OCI-LY7 (cell line): ENCODE data around the gene KAZN. TPM values are rescaled to one million over a fixed set of nuclear protein-coding genes. Genes with fewer than 3 reads are reported as not detected.

Source experiments
- BruUV-seq: library from RNA; stranded (reverse); fragments of 400-500 nt; replicated peaks from 2 replicates; lab custom pipeline; 2021; lab: Mats Ljungman, UMichigan
- CTCF ChIA-PET: fragments of 300-600 bp; sonication (Branson Sonifier 250); formaldehyde crosslinking; loops from one replicate; lab custom pipeline; 2022; ENCODE audit warnings: antibody characterized with exemption; ENCODE audit not compliant: unreplicated experiment; lab: Charles Lee
- POLR2A ChIA-PET: fragments of 300-600 bp; sonication (Branson Sonifier 250); formaldehyde crosslinking; loops from one replicate; lab custom pipeline; 2022; ENCODE audit warnings: antibody characterized with exemption; lab: Charles Lee
- DNase-seq: peaks from one replicate; pipeline ENCODE4 v3.0.0-alpha.2; 2015; ENCODE audit warnings: low spot score
- H2AFZ ChIP-seq: fragments of 200-600 bp; sonication (generic), shearing (Covaris generic); 2 replicates; pipeline ENCODE4 v1.6.1; 2014; ENCODE audit warnings: mild to moderate bottlenecking, antibody characterized with exemption, low read length, moderate library complexity
- H3K27ac ChIP-seq: fragments of 200-600 bp; sonication (generic); 2 replicates; pipeline ENCODE4 v1.5.1; 2014; ENCODE audit warnings: mixed run types, low read depth, mild to moderate bottlenecking, moderate library complexity, low read length, inconsistent platforms; ENCODE audit not compliant: poor library complexity, severe bottlenecking
- H3K36me3 ChIP-seq: fragments of 200-600 bp; sonication (generic); 2 replicates; pipeline ENCODE4 v1.6.1; 2014; ENCODE audit warnings: mild to moderate bottlenecking, antibody characterized with exemption, low read length, moderate library complexity, mixed read lengths; ENCODE audit not compliant: insufficient read depth
- H3K4me1 ChIP-seq: fragments of 200-600 bp; sonication (generic); 2 replicates; pipeline ENCODE4 v1.5.1; 2014; ENCODE audit warnings: mild to moderate bottlenecking, low read length; ENCODE audit not compliant: insufficient read depth, poor library complexity, severe bottlenecking
- H3K4me2 ChIP-seq: fragments of 200-600 bp; sonication (generic); 2 replicates; pipeline ENCODE4 v1.6.1; 2014; ENCODE audit warnings: mild to moderate bottlenecking, low read length
- H3K4me3 ChIP-seq: fragments of 200-600 bp; sonication (generic); 2 replicates; pipeline ENCODE4 v1.5.1; 2014; ENCODE audit warnings: mild to moderate bottlenecking, low read depth, low read length; ENCODE audit not compliant: poor library complexity, severe bottlenecking
- H3K79me2 ChIP-seq: fragments of 200-600 bp; sonication (generic); 2 replicates; pipeline ENCODE4 v1.6.1; 2016; ENCODE audit warnings: low read depth, mild to moderate bottlenecking, low read length, moderate library complexity, mixed read lengths; ENCODE audit not compliant: insufficient read depth
- H3K9me2 ChIP-seq: fragments of 200-600 bp; sonication (generic); 2 replicates; pipeline ENCODE4 v1.6.1; 2016; ENCODE audit warnings: mild to moderate bottlenecking, low read length, mixed read lengths; ENCODE audit not compliant: insufficient read depth
- H3K9me3 ChIP-seq: fragments of 200-600 bp; sonication (generic); 2 replicates; pipeline ENCODE4 v1.6.1; 2014; ENCODE audit warnings: mild to moderate bottlenecking, mixed run types, low read length, mixed read lengths
- H4K20me1 ChIP-seq: fragments of 200-600 bp; sonication (generic); 2 replicates; pipeline ENCODE4 v1.6.1; 2014; ENCODE audit warnings: mild to moderate bottlenecking, antibody characterized with exemption, low read length, moderate library complexity, mixed read lengths; ENCODE audit not compliant: insufficient read depth
- CTCF ChIP-seq: fragments of 200-600 bp; sonication (generic); conservative IDR thresholded peaks from 2 replicates; pipeline ENCODE4 v1.5.1; 2014; ENCODE audit warnings: mild to moderate bottlenecking, antibody characterized with exemption, low read length, moderate library complexity, mixed read lengths
- EZH2phosphoT487 ChIP-seq: fragments of 200-600 bp; sonication (generic); IDR thresholded peaks from 2 replicates; pipeline ENCODE4 v1.6.1; 2018; ENCODE audit warnings: low read depth, borderline replicate concordance, mild to moderate bottlenecking, mixed run types, antibody characterized with exemption, low read length, moderate library complexity, mixed read lengths
- intact Hi-C: fragments of 100-400 bp; cut with micrococcal nuclease; formaldehyde crosslinking; loops from one replicate; pipeline ENCODE4 v1.10.0; 2022; ENCODE audit not compliant: unreplicated experiment
- total RNA-seq, 2 experiments: library from RNA; depleted of rRNA in 1 of 2; stranded (reverse); fragments of >200 nt in 1 of 2; shearing (Covaris generic) in 1 of 2; gene quantifications; 2 replicates each; pipeline ENCODE4 v1.2.3, GENCODE V29; 2014 to 2022

The KAZN gene
- total RNA-seq, 2 experiments from 2014 or later = 0.40 to 2.4 TPM

- CTCF ChIA-PET = no interaction called here
- Histone ChIP-seq H3K9me3 (no peaks in the 10 kb centered on the region), H3K9me2 (no peaks in the 10 kb centered on the region), H3K4me1 (no peaks in the 10 kb centered on the region), H3K4me3 (no peak overlapping the region), H2AFZ (no peak overlapping the region), H3K27ac (no peak overlapping the region), H3K79me2 (no peaks in the 10 kb centered on the region), H3K4me2 (no peak overlapping the region), H3K36me3 (no peaks in the 10 kb centered on the region), H4K20me1 (no peaks in the 10 kb centered on the region)
- intact Hi-C loops = no loop called here
- BruUV-seq = no TSS peak
- no peak for DNase-seq
- TF ChIP-seq CTCF (no peak), EZH2phosphoT487 (no peak)
- POLR2A ChIA-PET = no interaction called here
Observed at GRCh38 chr1:14655385-14655784, 56.9 kb downstream of the KAZN start.

GRCh38 chr1:14656384-14656937, 58.0 kb downstream of the KAZN start:
- Histone ChIP-seq H4K20me1 (no peaks in the 10 kb centered on the region), H3K9me3 (no peaks in the 10 kb centered on the region), H3K4me3 (no peak overlapping the region), H3K4me1 (peaks cover 10% of the 10 kb centered on the region), H3K9me2 (no peaks in the 10 kb centered on the region), H3K79me2 (no peaks in the 10 kb centered on the region), H3K4me2 (no peak overlapping the region), H2AFZ (no peak overlapping the region), H3K27ac (no peak overlapping the region), H3K36me3 (no peaks in the 10 kb centered on the region)
- intact Hi-C loops = no loop called here
- BruUV-seq = no TSS peak
- ChIA-PET CTCF (no interaction called here), POLR2A (no interaction called here)
- no peak for DNase-seq
- TF ChIP-seq EZH2phosphoT487 = no peak
- TF ChIP-seq CTCF = no peak

GRCh38 chr1:14658642-14659041, 60.2 kb downstream of the KAZN start:
- Histone ChIP-seq H3K79me2 (no peaks in the 10 kb centered on the region), H3K4me2 (no peak overlapping the region), H4K20me1 (no peaks in the 10 kb centered on the region), H3K4me1 (peaks cover 25% of the 10 kb centered on the region), H3K9me2 (no peaks in the 10 kb centered on the region), H3K4me3 (no peak overlapping the region), H3K27ac (no peak overlapping the region), H2AFZ (no peak overlapping the region), H3K36me3 (no peaks in the 10 kb centered on the region), H3K9me3 (peaks cover 2% of the 10 kb centered on the region; the same call in 1 of the 2 replicates)
- DNase-seq = no peak
- intact Hi-C loops = no loop called here
- POLR2A ChIA-PET = interaction anchor here (0.6 to 1.2 kb wide), 2 partner anchors 15 to 1007 kb away, joined by 3 read pairs; no protein-coding TSS in a partner anchor
- CTCF ChIA-PET = interaction anchor here (0.6 kb wide), 1 partner anchor 120 kb away, joined by 3 read pairs; no protein-coding TSS in a partner anchor
- BruUV-seq = no TSS peak
- TF ChIP-seq CTCF = no peak
- TF ChIP-seq EZH2phosphoT487 = no peak
